CD4-positive, alpha-beta T cell (primary cell): Measurements from ENCODE around the gene ING1. TPM values are rescaled to one million over a fixed set of nuclear protein-coding genes. Genes with fewer than 3 reads are reported as not detected.

Experiments used
- ATAC-seq: fragments of 200-7000 bp; cut with Tn5 transposase; one replicate; pipeline ENCODE4 v1.10.0; 2022; ENCODE audit warnings: mild to moderate bottlenecking; ENCODE audit not compliant: poor library complexity
- CTCF ChIA-PET: fragments of 350-600 bp; sonication (Branson Sonifier 250); formaldehyde crosslinking; loops from one replicate; lab custom pipeline; 2021; ENCODE audit warnings: antibody characterized with exemption, inconsistent platforms; lab: Charles Lee
- POLR2A ChIA-PET: fragments of 350-600 bp; sonication (Branson Sonifier 250); formaldehyde crosslinking; loops from one replicate; lab custom pipeline; 2021; ENCODE audit warnings: antibody characterized with exemption, inconsistent platforms; lab: Charles Lee
- DNase-seq, 14 experiments: peaks; one replicate each; pipeline ENCODE4 v3.0.0-alpha.2; 2013 to 2020; ENCODE audit warnings: mixed read lengths in 2 of 14
- H3K27ac ChIP-seq, 2 donors: one replicate each; pipeline versions ENCODE4 v1.5.1 to v1.7.0; 2013; ENCODE audit warnings: low read length in 2 of 2, low read depth in 1 of 2, mild to moderate bottlenecking in 1 of 2
- H3K27me3 ChIP-seq, 2 experiments: 1 replicate in 1 of 2; 2 replicates in 1 of 2; pipeline versions ENCODE4 v1.6.1 to v1.7.0; 2013; ENCODE audit warnings: low read length in 2 of 2, control low read depth in 1 of 2, mild to moderate bottlenecking in 1 of 2, moderate library complexity in 1 of 2; ENCODE audit not compliant: insufficient read depth in 2 of 2, control insufficient read depth in 1 of 2
- H3K36me3 ChIP-seq: one replicate; pipeline ENCODE4 v1.6.1; 2013; ENCODE audit warnings: low read length, control low read depth; ENCODE audit not compliant: insufficient read depth
- H3K4me1 ChIP-seq: one replicate; pipeline ENCODE4 v1.6.1; 2013; ENCODE audit warnings: low read length, control low read depth; ENCODE audit not compliant: insufficient read depth
- H3K4me3 ChIP-seq: one replicate; pipeline ENCODE4 v1.5.1; 2013; ENCODE audit warnings: mild to moderate bottlenecking, low read length, moderate library complexity
- H3K9me3 ChIP-seq, 2 experiments: 1 replicate in 1 of 2; 2 replicates in 1 of 2; pipeline versions ENCODE4 v1.6.1 to v1.7.0; 2013; ENCODE audit warnings: low read length in 2 of 2, mild to moderate bottlenecking in 2 of 2, control low read depth in 1 of 2, moderate library complexity in 1 of 2; ENCODE audit not compliant: control insufficient read depth in 1 of 2, insufficient read depth in 1 of 2
- H3K27ac Mint-ChIP-seq: one replicate; pipeline ENCODE4 v1.8.0; 2020; ENCODE audit warnings: mixed read lengths
- H3K27me3 Mint-ChIP-seq: one replicate; pipeline ENCODE4 v1.8.0; 2021; ENCODE audit warnings: mixed read lengths
- H3K36me3 Mint-ChIP-seq: one replicate; pipeline ENCODE4 v1.8.0; 2021; ENCODE audit warnings: low read depth, mixed read lengths
- H3K4me1 Mint-ChIP-seq: one replicate; pipeline ENCODE4 v1.8.0; 2021; ENCODE audit warnings: low read depth, mixed read lengths
- H3K4me3 Mint-ChIP-seq: one replicate; pipeline ENCODE4 v1.8.0; 2020; ENCODE audit warnings: mild to moderate bottlenecking, mixed read lengths
- H3K9me3 Mint-ChIP-seq: one replicate; pipeline ENCODE4 v1.8.0; 2020; ENCODE audit warnings: mixed read lengths
- intact Hi-C, 2 experiments: fragments of 100-400 bp; cut with DNase I in 1 of 2; cut with micrococcal nuclease in 1 of 2; formaldehyde crosslinking; loops; one replicate each; pipeline versions ENCODE4 v1.15.1 to v1.9.0; 2023 to 2025; cut with DNase I, micrococcal nuclease
- total RNA-seq, 174 experiments: library from RNA in 2 of 174; stranded (reverse) in 2 of 174; gene quantifications; one replicate each; pipeline ENCODE4 v1.2.3 and lab custom pipeline; 2021 to 2026
- TF ChIP-seq, protein P1 (sequence below): fragments of 200-600 bp; IDR thresholded peaks from one replicate; pipeline ENCODE4 v1.8.0; 2022; ENCODE audit warnings: antibody characterized with exemption, mild to moderate bottlenecking

The ING1 gene
- total RNA-seq, 2 experiments from 2014 or later, result 14.6 to 16.2 TPM

DNA sequence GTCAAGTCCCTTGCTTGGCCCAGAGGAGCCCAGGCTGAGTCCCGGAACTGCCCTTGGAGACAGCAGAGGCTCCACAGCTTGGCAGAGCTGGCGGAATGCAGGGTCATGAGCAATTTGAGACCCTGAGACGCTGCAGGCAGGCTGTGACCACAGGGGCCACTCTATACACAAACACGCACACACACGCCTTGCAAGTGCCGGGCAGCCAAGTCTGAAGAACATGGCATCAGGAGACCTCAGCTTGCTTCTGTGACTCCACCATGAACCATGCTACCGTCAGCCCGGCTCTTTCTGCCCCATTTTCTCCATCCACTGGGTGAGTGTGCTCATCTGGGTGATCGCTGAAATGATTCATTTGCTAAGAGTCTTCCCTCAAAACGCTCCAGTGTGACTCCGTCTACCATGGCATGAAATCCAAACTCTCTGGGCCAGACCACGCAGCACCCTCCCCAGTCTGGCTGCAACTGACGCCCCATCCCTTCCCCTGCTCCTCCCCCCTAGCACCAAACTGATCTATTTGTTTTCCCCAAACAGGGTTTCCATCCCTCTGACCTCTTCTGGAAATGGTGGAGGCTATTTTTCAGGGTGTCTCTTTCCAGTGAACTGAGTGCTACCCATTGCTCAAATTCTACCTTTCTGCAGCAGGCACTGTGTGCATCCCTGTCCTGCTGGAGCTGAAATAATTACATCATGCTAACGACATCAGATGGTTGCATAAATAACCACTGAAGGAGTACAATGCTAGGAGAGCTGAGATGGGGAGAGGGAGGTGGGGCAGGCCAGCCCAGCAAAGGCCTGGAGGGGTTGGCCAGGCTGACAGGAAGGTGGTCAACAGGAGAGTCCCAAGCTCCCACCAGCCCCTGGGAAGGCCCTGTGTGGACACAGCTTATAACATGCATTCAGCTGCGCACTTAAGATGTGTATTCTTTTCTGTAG, 10.6 kb upstream of the ING1 start:
- Mint-ChIP-seq H3K9me3 (no peaks in the 10 kb centered on the region), H3K27ac (no peak overlapping the region), H3K36me3 (peaks cover 67% of the 10 kb centered on the region), H3K4me3 (no peak overlapping the region), H3K4me1 (peaks cover 58% of the 10 kb centered on the region), H3K27me3 (no peaks in the 10 kb centered on the region)
- ATAC-seq (no peak), DNase-seq (no peak)
- intact Hi-C loops, result loop anchor here in 1 of 2 experiments (5.0 to 10.0 kb wide), 3 partner anchors 91 to 482 kb away; no protein-coding TSS in a partner anchor
- H3K9me3 ChIP-seq, result no peaks in the 10 kb centered on the region
- TF ChIP-seq, protein P1, sequence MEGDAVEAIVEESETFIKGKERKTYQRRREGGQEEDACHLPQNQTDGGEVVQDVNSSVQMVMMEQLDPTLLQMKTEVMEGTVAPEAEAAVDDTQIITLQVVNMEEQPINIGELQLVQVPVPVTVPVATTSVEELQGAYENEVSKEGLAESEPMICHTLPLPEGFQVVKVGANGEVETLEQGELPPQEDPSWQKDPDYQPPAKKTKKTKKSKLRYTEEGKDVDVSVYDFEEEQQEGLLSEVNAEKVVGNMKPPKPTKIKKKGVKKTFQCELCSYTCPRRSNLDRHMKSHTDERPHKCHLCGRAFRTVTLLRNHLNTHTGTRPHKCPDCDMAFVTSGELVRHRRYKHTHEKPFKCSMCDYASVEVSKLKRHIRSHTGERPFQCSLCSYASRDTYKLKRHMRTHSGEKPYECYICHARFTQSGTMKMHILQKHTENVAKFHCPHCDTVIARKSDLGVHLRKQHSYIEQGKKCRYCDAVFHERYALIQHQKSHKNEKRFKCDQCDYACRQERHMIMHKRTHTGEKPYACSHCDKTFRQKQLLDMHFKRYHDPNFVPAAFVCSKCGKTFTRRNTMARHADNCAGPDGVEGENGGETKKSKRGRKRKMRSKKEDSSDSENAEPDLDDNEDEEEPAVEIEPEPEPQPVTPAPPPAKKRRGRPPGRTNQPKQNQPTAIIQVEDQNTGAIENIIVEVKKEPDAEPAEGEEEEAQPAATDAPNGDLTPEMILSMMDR, result no peak
- no peak overlapping the region for H3K27ac ChIP-seq
- H3K4me3 ChIP-seq, result no peak overlapping the region
- peaks cover 45% of the 10 kb centered on the region for H3K36me3 ChIP-seq
- H3K4me1 ChIP-seq, result peaks cover 46% of the 10 kb centered on the region
- ChIA-PET CTCF (no interaction called here), POLR2A (interaction anchor here (1.0 to 4.1 kb wide), 2 partner anchors 10 to 12 kb away, joined by 4 to 55 read pairs; partner anchors contain the start of gene ING1)
- no peaks in the 10 kb centered on the region for H3K27me3 ChIP-seq

DNA sequence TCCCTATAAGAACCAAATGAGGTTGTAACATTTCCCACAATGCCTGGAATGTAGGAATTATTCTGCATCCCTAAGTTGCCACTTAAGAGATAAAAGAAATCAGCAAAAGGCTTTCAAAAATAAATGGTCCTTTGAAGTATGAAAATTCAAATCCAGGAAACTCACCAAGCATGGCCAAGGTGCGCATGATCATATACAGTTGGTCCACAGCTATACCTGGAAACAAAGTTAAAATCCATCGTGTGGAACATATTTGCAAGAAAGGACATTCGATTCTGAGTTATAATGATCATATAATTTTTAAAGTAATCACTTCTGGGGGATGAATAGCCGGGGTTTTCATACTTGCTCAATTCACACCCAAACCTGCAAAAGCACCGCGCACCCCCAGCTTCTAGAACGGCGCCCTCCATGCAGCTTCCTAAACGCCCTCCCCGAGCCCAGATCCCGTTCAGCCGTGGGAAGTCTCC, 8.1 kb upstream of the ING1 start:
- ATAC-seq, result no peak
- Histone ChIP-seq H3K36me3 (peaks cover 24% of the 10 kb centered on the region), H3K9me3 (no peaks in the 10 kb centered on the region), H3K4me3 (peak overlapping the region; percentile 71), H3K4me1 (peaks cover 41% of the 10 kb centered on the region), H3K27me3 (no peaks in the 10 kb centered on the region), H3K27ac (peak overlapping the region in 1 of 2 donors; percentile 35)
- Mint-ChIP-seq H3K4me3 (peak overlapping the region; percentile 94), H3K27ac (peak overlapping the region; percentile 91), H3K9me3 (no peaks in the 10 kb centered on the region), H3K27me3 (no peaks in the 10 kb centered on the region), H3K36me3 (peaks cover 42% of the 10 kb centered on the region), H3K4me1 (peaks cover 46% of the 10 kb centered on the region)
- ChIA-PET CTCF (no interaction called here), POLR2A (interaction anchor here (1.9 to 4.1 kb wide), 2 partner anchors 9 to 11 kb away, joined by 6 to 55 read pairs; partner anchors contain the start of gene ING1)
- DNase-seq, result peak in 1 of 14 experiments; percentile 13
- intact Hi-C loops, result loop anchor here (1.0 to 10.0 kb wide), 4 partner anchors 114 to 1882 kb away; partner anchors contain the start of gene TUBGCP3 (in 1 of the 2)
- TF ChIP-seq, protein P1, result no peak

DNA sequence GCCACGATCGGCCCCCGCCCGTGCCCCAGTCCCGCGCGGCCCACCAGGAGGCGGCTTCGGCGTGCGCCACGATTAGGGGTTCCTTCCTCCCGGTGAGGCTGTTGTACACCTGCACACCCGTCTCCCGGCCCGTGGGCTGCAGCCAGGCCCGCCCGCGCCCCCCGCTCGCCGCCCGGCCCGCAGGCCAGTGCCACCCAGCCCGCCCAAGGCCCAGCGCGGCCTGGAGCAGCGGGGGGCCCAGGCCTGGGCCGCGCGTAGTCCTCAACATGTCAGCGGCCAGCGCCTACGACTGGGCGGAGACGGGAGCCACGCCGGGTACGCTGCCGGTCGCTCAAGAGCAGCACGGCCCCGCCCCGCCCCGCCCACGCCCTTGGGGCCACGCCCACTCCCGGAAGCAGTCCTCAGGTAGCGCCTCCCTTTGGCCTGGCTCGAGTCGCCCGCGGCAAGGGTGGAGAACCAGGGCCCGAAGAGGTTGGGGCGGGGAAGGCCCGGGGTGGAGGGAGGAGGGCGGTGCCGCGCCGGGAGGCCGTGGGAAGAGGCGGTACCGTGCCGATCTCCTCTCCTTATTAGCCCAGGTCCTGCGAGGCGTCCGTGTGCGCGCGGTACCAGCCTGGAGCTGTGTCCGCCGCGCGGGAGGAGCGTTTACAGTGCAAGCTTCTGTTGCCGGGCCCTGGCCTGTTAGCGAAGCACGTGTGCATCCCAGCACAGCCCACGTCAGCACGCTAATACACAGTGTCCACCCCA, 7.5 kb upstream of the ING1 start, which contains the start of gene CARS2:
CARS2 (minus strand) TSS at position 291 of the 744 bp plus-strand sequence; CDS start at position 268, 23 bp downstream.
- H3K36me3 Mint-ChIP-seq, result peaks cover 36% of the 10 kb centered on the region
- ChIA-PET CTCF (no interaction called here), POLR2A (interaction anchor here (1.9 to 4.1 kb wide), 2 partner anchors 9 to 11 kb away, joined by 6 to 55 read pairs; partner anchors contain the start of gene ING1)

More for the DNA sequence above, 7.5 kb upstream of the ING1 start, which contains the start of gene CARS2:
- Histone ChIP-seq H3K4me3 (peak within 1 kb of the TSS; percentile 71), H3K9me3 (no peaks in the 10 kb centered on the region), H3K27ac (peak within 1 kb of the TSS in 1 of 2 donors; percentile 35), H3K4me1 (peaks cover 41% of the 10 kb centered on the region), H3K27me3 (no peaks in the 10 kb centered on the region), H3K36me3 (peaks cover 18% of the 10 kb centered on the region)
- peak within 1 kb of the TSS; percentile 94 for H3K4me3 Mint-ChIP-seq
- ATAC-seq (peak; percentile 91), DNase-seq (peak; percentile 83 to 98 (median 91))
- intact Hi-C loops, result loop anchor here (1.0 to 10.0 kb wide), 5 partner anchors 9 to 1881 kb away; partner anchors contain the start of gene TUBGCP3 (in 1 of the 2)
- H3K27ac Mint-ChIP-seq, result peak within 1 kb of the TSS; percentile 92
- TF ChIP-seq, protein P1, result no peak
- peaks cover 43% of the 10 kb centered on the region for H3K4me1 Mint-ChIP-seq
- H3K9me3 Mint-ChIP-seq, result no peaks in the 10 kb centered on the region
- no peaks in the 10 kb centered on the region for H3K27me3 Mint-ChIP-seq
